Heart right ventricle (tissue), 16 donors: ENCODE measurements around the gene AZU1. TPM values are rescaled to one million over a fixed set of nuclear protein-coding genes. Genes with fewer than 3 reads are reported as not detected.

ENCODE experiments used
- ATAC-seq, 8 donors: fragments of 200-7000 bp; cut with Tn5 transposase; one replicate each; pipeline ENCODE4 v1.9.1; 2020; ENCODE audit warnings: mild to moderate bottlenecking in 8 of 8, moderate library complexity in 8 of 8, moderate number of reproducible peaks in 1 of 8
- DNase-seq, 2 donors: peaks; one replicate each; pipeline ENCODE4 v3.0.0-alpha.2; 2020
- H3K27ac ChIP-seq, 10 donors: fragments of 200-600 bp; sonication (generic) in 2 of 10; one replicate each; pipeline versions ENCODE4 v1.5.0 to v1.8.0; 2020 to 2022; ENCODE audit warnings: mild to moderate bottlenecking in 3 of 10
- H3K27me3 ChIP-seq, 7 donors: fragments of 200-600 bp; one replicate each; pipeline ENCODE4 v1.8.0; 2021 to 2022; ENCODE audit warnings: mild to moderate bottlenecking in 2 of 7
- H3K36me3 ChIP-seq, 9 donors: fragments of 200-600 bp; sonication (generic) in 1 of 9; one replicate each; pipeline versions ENCODE4 v1.5.0 to v1.8.0; 2020 to 2022; ENCODE audit warnings: mild to moderate bottlenecking in 2 of 9
- H3K4me1 ChIP-seq, 9 donors: fragments of 200-600 bp; sonication (generic) in 1 of 9; one replicate each; pipeline versions ENCODE4 v1.5.0 to v1.8.0; 2020 to 2022; ENCODE audit warnings: mild to moderate bottlenecking in 4 of 9
- H3K4me3 ChIP-seq, 10 donors: fragments of 200-600 bp; sonication (generic) in 2 of 10; one replicate each; pipeline versions ENCODE4 v1.5.0 to v1.8.0; 2020 to 2022; ENCODE audit warnings: mild to moderate bottlenecking in 7 of 10, moderate library complexity in 2 of 10
- H3K9me3 ChIP-seq, 11 donors: fragments of 200-600 bp in 10 of 11; sonication (generic) in 2 of 11; one replicate each; pipeline versions ENCODE4 v1.5.0 to v1.8.0; 2013 to 2022; ENCODE audit warnings: mild to moderate bottlenecking in 2 of 11, control low read depth in 1 of 11, moderate library complexity in 1 of 11
- WGBS, 2 donors: extraction: QIAGEN DNeasy Blood & Tissue Kit; methylation state at CpG; one replicate each; pipeline ENCODE4 v1.1.7; 2013; ENCODE audit warnings: inconsistent platforms in 1 of 2; 5-methylcytosine and 5-hydroxymethylcytosine counted together
- intact Hi-C, 10 donors: fragments of 100-400 bp; cut with DNase I; formaldehyde crosslinking; loops; one replicate each; pipeline versions ENCODE4 v1.11.1 to v1.14.2; 2022
- polyA plus RNA-seq, 2 donors: library from polyadenylated mRNA; stranded (reverse); fragments of 200-250 nt; gene quantifications; one replicate each; pipeline ENCODE4 v1.2.3, GENCODE V29; 2013
- total RNA-seq, 10 donors: library from RNA; stranded (reverse); fragmentation: NEBNext Ultra II Directional in 3 of 10; extraction: Animal tissue kit (Norgen Biotek cat#: 25700) in 3 of 10; gene quantifications; one replicate each; pipeline versions ENCODE4 v1.2.1 to v1.2.4, GENCODE V29; 2021 to 2023
- TF ChIP-seq, protein P1 (sequence below), 9 donors: fragments of 200-600 bp; sonication (generic) in 2 of 9; IDR thresholded peaks; one replicate each; pipeline versions ENCODE4 v1.5.0 to v1.8.0; 2021 to 2022; ENCODE audit warnings: antibody characterized with exemption in 9 of 9, mild to moderate bottlenecking in 5 of 9, moderate library complexity in 1 of 9
- donor health status: Arrhythmogenic right ventricular cardiomyopathy.
- donor health status: ischemic (EF 13 %, LVEDD 7.1; RV severe dilation, severe dysfunction).
- donor health status: healthy with polysubstance abuse.
- donor health status: DM: no; HTN: yes; CAD: no.
- donor health status: DM: no; HTN: no; CAD: no.
- donor health status: ischemic (EF 25% LVEDD 6.9; RV normal size, moderate dysfunction).
- donor health status: ischemic (EF 25% LVEDD 5.7; RV mildly dilated, moderate dysfunction).
- donor health status: healthy.
- donor health status: DM: yes; HTN: yes; CAD: no.
- donor health status: Ischemic cardiomyopathy.
- donor health status: ischemic (EF 35%, LVEDD 5.7; RV mildly dilated, moderate dysfunction).
- donor health status: nonischemic (EF 11% LVEDD 7.7; RV severe dilation, severe dysfunction).
- donor health status: DM: yes; HTN: yes; CAD: no.
- donor health status: PGD.
- donor health status: ischemic (EF 29% LVEDD 5.4; RV normal size, mild dysfunction).
- donor health status: nonischemic (EF 23%, LVEDD 6.1; RV moderate dilation, normal function).

The AZU1 gene
- total and polyA plus RNA-seq, 12 donors: 0.06 to 1.7 TPM; not detected in 10

GRCh38 chr19:800360-801029 lies 27.1 kb upstream of the AZU1 start:
- peak overlapping the region in 9 of 10 donors; percentile 12 to 94 (median 77) for H3K4me3 ChIP-seq
- H3K27ac ChIP-seq: peak overlapping the region; percentile 14 to 100 (median 98)
- no peaks in the 10 kb centered on the region for H3K9me3 ChIP-seq
- H3K36me3 ChIP-seq: peaks cover 4 to 73% (median 15%) of the 10 kb centered on the region in 9 donors
- DNase-seq: no peak
- WGBS, 2 donors: 27 to 38% methylated on average over 17 of the region's 17 CpGs
- TF ChIP-seq, protein P1, sequence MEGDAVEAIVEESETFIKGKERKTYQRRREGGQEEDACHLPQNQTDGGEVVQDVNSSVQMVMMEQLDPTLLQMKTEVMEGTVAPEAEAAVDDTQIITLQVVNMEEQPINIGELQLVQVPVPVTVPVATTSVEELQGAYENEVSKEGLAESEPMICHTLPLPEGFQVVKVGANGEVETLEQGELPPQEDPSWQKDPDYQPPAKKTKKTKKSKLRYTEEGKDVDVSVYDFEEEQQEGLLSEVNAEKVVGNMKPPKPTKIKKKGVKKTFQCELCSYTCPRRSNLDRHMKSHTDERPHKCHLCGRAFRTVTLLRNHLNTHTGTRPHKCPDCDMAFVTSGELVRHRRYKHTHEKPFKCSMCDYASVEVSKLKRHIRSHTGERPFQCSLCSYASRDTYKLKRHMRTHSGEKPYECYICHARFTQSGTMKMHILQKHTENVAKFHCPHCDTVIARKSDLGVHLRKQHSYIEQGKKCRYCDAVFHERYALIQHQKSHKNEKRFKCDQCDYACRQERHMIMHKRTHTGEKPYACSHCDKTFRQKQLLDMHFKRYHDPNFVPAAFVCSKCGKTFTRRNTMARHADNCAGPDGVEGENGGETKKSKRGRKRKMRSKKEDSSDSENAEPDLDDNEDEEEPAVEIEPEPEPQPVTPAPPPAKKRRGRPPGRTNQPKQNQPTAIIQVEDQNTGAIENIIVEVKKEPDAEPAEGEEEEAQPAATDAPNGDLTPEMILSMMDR (IDR thresholded peaks at IDR 0.05): no peak
- no peaks in the 10 kb centered on the region for H3K27me3 ChIP-seq
- peaks cover 50 to 78% (median 69%) of the 10 kb centered on the region in 9 donors for H3K4me1 ChIP-seq
- ATAC-seq: no peak
- intact Hi-C loops: no loop called here

DNA sequence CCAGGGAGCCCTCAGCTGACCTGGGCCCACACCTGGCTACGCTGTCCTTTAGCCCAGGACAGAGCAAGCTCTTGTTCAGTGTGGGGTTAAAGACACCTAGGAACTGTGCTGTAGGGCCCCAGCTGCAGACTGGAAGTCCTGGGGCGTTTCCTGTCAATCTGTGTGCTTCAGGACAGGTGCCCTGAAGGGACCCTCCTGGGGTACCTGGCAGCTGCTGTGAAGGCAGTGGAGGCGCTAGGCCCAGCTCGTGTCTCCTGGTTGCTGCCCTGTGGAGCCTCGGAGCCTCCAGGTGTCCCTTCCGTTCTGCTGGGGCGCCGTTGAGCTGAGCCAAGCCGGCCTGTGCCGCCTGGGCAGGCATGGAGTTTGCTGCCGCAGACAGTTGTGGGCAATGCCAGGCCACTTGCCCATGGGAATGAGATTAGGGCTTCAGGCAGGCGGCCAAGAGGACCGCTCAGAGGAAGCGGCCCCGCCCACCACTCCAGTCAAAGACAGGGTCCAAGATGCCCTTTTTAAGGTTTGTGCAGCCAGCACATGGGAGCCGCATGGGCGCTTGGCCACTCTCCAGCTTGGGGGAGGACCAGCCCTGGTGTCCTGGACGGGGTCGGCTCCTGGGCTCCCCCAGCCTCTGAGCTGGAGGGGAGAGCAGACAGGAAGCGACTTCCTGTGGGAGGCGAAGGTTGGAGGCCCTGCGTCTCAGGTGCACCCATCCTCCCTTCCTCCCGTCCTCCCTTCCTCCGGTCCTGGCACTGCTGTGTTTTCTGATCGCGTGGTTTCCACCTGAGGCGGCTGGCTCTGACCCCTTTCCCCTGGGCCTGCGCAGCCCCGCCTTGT lies 26.4 kb upstream of the AZU1 start:
- no peaks in the 10 kb centered on the region for H3K27me3 ChIP-seq
- 19 to 21% methylated on average over 29 of the region's 29 CpGs for WGBS, 2 donors
- ATAC-seq (peak in 7 of 8 donors; percentile 5 to 49 (median 34)), DNase-seq (peak; percentile 84)
- peak overlapping the region in 9 of 10 donors; percentile 12 to 94 (median 77) for H3K4me3 ChIP-seq
- peak overlapping the region; percentile 14 to 100 (median 96) for H3K27ac ChIP-seq
- peaks cover 4 to 81% (median 22%) of the 10 kb centered on the region in 9 donors for H3K36me3 ChIP-seq
- H3K4me1 ChIP-seq: peaks cover 50 to 73% (median 64%) of the 10 kb centered on the region in 9 donors
- no peaks in the 10 kb centered on the region for H3K9me3 ChIP-seq
- TF ChIP-seq, protein P1 (IDR thresholded peaks at IDR 0.05): no peak
- intact Hi-C loops: no loop called here

DNA sequence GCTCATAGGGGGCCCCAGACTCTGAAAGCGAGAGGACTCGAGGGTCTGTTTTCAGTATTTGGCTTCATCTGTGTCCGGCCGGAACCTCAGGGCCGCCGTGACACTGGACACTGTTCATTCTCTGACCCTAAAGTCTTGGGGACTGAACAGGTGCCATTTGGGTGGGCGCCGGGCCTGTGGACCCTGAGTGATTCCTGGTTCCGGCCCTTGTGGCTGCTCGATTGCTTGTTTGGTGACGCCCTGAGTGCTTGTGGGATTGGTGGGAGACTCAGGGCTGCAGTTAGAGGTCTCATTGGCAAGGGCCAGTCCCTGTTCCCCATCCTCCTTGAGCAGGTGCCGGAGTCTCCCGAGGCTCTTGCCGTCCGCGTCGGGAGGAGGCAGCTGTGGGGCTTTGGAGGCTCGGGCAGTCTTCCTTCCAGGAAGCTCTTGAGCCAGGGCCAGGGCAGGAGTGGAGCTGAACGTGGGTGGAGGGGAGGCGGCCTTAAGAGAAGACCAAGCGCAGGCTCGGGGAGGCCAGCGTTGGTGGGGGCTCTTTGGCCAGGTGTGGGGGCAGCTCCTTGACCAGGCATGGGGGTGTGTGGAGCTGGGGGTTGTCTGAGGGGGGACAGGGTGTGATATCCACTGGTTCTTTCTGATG lies 25.7 kb upstream of the AZU1 start:
- H3K27ac ChIP-seq: peak overlapping the region in 9 of 10 donors; percentile 72 to 100 (median 98)
- H3K9me3 ChIP-seq: no peaks in the 10 kb centered on the region
- ATAC-seq: peak in 5 of 8 donors; percentile 5 to 35 (median 17)
- TF ChIP-seq, protein P1 (IDR thresholded peaks at IDR 0.05): no peak
- intact Hi-C loops: no loop called here
- peak overlapping the region in 9 of 10 donors; percentile 12 to 94 (median 77) for H3K4me3 ChIP-seq
- 20 to 22% methylated on average over 23 of the region's 23 CpGs for WGBS, 2 donors
- no peaks in the 10 kb centered on the region for H3K27me3 ChIP-seq
- peaks cover 4 to 88% (median 30%) of the 10 kb centered on the region in 9 donors for H3K36me3 ChIP-seq
- H3K4me1 ChIP-seq: peaks cover 50 to 75% (median 61%) of the 10 kb centered on the region in 9 donors
- peak in 1 of 2 donors; percentile 65 for DNase-seq
